Activated CD4-positive, CD25-positive, alpha-beta regulatory T cell treated with anti-CD3 and anti-CD28 coated beads, Interleukin-2, amount 50 U/mL, for 72 hours (primary cell): Measurements from ENCODE around the gene SERPINA5.
"Not testable (repeated sequence)": the region's sequence is repeated elsewhere in the genome, so short reads cannot be mapped to it uniquely, and the experiment has no call there.

Experiments used
- DNase-seq: peaks from one replicate; pipeline ENCODE4 v3.0.0; 2021

The SERPINA5 gene

GRCh38 chr14:94602722-94603121 lies 21.5 kb downstream of the SERPINA5 start:
- no peak for DNase-seq

DNA sequence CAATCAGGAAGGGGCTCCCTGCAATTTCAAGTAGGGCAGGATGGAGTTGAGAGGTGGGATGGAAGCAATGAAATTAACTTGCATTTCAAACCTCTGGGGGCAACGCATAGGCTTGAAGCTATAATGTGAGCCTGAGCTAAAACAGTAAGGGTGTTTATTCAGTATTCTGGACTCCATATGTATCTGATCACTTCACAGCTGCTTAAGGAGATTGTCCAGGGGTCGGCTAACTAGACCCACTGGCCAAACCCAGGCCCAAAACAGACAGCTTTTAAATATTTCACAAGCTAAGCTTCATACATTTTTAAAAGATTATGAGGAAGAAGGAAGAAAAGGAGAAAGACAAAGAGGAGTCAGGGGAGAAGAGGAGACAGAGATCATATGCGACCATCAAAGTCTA lies 24.1 kb downstream of the SERPINA5 start:
- no peak for DNase-seq

DNA sequence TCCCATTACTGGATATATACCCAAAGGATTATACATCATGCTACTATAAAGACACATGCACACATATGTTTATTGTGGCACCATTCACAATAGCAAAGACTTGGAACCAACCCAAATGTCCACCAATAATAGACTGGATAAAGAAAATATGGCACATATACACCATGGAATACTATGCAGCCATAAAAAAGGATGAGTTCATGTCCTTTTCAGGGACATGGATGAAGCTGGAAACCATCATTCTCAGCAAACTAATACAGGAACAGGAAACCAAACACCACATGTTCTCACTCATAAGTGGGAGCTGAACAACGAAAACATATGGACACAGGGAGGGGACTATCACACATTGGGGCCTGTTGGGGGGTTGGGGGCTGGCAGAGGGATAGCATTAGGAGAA lies 27.7 kb downstream of the SERPINA5 start:
- DNase-seq, result not testable (repeated sequence)

- DNase-seq, result no peak
Measured at GRCh38 chr14:94611179-94611578, 30.0 kb downstream of the SERPINA5 start.

DNA sequence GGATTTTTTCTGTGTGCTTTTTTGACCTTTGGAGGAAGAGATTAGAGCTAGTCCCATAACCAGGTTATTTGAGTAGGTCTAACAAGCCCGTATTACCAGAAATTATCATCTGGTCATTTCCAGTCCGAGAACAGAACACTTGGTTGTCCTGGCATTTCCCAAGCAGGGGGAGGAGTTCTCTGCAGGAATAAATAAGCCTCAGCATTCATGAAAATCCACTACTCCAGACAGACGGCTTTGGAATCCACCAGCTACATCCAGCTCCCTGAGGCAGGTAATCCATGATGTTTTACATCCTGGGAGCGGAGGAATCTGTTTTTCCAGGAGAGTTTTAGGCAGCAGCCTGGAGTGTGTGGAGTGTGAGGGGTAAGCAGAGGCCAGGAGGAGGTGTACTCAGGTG lies 30.9 kb downstream of the SERPINA5 start, which contains the start of gene SERPINA3:
SERPINA3 (plus strand) TSS at position 218 of the 400 bp plus-strand sequence. CDS start 2,051 bp downstream, outside the sequence.
- DNase-seq, result no peak

GRCh38 chr14:94612580-94613554 lies 31.6 kb downstream of the SERPINA5 start:
- no peak for DNase-seq

DNA sequence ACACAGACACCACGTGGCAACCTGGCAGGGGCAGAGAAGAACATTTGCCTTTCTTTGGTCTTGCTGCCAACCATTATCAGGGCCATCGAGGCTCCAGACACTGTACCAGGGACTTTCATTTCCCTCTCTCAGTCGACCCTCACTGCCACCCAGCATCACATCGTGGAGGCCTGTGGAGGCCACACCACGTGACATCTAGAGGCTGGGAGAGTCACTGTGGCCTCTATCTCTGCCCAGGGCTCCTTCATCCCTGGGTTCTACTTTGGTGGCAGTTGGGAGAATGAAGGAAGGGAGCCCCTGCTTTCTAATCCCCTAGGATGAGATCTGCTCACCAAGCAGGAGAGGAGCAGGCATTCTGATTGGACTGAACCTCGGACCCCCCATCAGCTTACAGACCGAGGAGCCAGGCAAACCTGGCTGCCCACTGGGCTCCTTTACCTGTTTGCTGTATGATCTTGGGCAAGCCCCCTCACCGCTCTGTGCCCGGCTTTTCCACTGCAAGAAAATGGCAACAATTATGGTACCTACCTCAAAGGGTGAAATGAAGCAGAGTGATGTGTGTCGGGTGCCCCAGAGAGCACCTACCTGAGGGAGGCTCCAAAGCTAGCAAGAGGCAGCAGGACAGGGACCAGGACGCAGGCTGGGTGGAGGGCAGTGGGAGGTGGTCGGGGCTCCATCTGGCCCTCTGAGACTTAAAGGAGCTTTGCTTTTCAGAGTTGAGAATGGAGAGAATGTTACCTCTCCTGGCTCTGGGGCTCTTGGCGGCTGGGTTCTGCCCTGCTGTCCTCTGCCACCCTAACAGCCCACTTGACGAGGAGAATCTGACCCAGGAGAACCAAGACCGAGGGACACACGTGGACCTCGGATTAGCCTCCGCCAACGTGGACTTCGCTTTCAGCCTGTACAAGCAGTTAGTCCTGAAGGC lies 32.8 kb downstream of the SERPINA5 start:
- no peak for DNase-seq

- no peak for DNase-seq
Measured at GRCh38 chr14:94614802-94615201, 33.6 kb downstream of the SERPINA5 start.

DNA sequence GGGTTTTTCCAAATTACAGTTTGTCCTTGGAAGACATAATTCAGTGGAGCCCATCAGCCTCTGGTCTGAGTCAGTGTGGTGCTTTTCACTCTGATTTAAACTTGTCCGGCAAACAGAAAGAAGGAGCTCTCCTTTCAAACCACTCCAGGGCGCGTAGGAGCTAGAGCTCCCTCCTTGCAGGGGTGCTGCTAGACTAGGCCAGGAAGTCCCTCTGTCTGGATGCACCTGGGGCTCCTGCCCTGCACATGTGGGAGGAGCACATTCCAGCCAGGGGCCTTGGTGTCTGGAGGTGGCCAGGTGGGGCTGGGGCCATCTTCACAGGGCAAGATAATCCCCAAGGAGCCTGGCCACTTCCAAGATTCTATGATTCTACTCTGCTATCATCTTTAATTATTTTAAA lies 34.0 kb downstream of the SERPINA5 start:
- no peak for DNase-seq

DNA sequence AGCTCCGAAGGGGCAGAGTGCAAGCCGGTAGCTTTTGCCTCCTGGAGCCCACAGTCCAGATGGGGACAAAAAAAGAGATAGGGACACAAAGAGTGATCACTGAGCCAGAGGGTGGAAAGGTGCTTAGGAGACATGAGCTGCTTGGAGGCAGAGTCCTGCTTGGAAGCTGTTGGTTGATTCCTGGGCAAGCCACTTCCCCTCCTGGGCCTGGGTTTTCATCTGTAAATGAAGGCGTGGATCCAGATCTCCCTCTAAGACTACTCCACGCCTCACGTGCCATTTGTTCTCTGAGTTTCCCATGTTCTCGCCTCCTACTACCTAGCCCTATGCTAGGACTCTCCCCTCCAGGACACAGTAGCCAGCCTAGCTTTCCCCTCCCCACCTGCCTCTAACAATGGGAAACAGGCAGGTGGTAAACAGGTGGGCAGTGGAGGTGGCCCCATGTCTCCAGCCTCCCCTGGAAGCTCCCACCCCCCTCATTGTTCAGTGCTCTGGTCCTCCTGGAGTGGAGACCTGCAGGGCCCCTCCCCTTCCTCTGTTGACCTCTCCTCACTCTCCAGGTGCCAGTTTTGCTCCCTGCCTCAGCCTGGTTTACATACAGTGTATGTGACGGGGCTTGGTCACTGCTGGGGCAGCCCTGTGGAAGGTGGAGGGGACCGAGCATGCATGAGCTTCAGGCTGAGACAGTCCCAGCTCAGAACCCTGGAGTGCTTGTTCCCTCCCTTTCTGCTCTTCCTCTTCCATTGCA lies 34.8 kb downstream of the SERPINA5 start:
- no peak for DNase-seq

DNA sequence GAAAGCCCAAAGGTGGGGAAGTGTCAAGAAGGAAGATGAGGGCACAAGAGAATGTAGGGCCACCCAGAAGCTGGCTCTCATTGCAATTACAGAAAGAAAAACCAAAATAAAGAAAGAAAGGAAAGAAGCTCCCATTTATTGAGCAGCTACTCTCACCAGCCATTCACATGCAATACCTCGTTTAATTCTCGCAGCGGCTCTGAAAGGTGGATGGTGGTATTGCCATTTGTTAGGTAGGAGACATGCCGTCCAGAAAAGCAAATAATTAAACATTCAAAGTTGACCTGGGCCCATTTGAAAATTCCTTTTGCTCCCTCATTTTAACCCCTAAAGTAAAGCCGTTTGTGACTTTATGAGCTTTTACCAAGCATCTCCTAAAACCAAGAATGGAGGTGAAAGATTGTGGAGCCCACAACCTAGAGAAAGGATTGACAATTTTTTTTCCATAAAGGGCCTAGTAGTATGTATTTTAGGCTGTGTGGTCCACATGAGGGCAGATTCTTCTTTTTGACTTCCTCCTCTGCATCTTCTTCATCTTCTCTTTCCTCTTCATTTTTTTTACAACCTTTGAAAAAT lies 36.2 kb downstream of the SERPINA5 start:
- no peak for DNase-seq

- DNase-seq, result no peak
Measured at GRCh38 chr14:94617988-94618822, 37.0 kb downstream of the SERPINA5 start.

GRCh38 chr14:94619297-94619696 lies 38.1 kb downstream of the SERPINA5 start:
- DNase-seq, result no peak

DNA sequence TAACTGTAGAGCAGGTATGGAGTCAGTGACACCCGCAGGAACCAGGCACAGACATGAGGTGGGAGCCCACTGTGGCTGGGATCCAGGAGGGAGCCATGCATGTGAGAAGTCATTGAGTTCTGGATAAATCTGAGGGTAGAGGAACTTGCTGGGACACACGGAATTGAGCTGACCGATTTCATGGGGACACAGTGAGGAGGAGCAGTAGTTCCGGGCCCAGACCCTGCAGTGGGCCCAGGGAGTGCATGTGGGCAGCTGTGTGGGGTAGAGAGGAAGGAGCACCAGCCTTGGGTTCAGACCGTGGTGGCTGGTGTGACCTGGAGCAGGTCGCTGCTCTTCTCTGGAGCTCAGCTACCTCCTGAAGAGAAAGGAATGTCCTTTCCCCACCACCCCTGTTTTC lies 39.4 kb downstream of the SERPINA5 start:
- DNase-seq, result no peak

GRCh38 chr14:94621358-94622134 lies 40.3 kb downstream of the SERPINA5 start:
- DNase-seq, result no peak

GRCh38 chr14:94622653-94623421 lies 41.6 kb downstream of the SERPINA5 start:
- DNase-seq, result no peak

DNA sequence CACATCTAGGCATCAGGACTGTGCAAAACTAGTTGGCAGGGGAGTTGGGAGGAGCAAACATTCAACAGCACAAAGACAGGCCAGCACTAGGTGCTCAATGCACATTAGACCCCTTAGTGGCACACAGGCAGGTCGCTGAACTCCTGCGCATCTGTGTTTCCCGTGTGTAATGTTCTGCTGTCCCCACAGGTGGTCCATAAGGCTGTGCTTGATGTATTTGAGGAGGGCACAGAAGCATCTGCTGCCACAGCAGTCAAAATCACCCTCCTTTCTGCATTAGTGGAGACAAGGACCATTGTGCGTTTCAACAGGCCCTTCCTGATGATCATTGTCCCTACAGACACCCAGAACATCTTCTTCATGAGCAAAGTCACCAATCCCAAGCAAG lies 42.2 kb downstream of the SERPINA5 start:
- DNase-seq, result no peak

DNA sequence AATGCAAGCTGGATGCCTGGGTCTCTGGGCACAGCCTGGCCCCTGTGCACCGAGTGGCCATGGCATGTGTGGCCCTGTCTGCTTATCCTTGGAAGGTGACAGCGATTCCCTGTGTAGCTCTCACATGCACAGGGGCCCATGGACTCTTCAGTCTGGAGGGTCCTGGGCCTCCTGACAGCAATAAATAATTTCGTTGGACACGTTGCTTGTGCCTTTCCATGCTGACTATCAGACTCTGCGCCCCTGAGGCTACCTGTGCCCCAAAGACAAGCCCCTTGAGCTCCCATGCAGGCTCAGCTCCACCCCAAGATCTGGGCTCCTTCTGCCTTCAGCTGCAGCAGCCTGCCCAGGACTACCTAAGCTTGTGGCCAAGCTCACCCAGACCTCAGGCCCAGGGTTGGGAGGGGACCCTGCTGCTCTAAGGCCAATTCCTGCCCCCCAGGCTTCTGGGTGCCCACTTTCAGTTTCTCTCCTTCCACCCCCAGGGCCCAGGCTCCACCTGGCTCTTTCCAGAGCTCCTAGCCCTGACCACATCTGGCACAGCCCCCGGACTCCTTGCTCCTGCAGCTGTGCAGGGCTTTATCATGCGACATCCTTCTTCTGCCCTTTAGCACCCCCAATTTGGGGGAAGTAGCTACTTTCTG lies 42.8 kb downstream of the SERPINA5 start:
- DNase-seq, result no peak
